ENCODE data around the gene ARNT2. TPM values are rescaled to one million over a fixed set of nuclear protein-coding genes. Genes with fewer than 3 reads are reported as not detected.

ARNT2 gene
- total RNA-seq, 1 donor from 2014 or later: 0.87 TPM

DNA sequence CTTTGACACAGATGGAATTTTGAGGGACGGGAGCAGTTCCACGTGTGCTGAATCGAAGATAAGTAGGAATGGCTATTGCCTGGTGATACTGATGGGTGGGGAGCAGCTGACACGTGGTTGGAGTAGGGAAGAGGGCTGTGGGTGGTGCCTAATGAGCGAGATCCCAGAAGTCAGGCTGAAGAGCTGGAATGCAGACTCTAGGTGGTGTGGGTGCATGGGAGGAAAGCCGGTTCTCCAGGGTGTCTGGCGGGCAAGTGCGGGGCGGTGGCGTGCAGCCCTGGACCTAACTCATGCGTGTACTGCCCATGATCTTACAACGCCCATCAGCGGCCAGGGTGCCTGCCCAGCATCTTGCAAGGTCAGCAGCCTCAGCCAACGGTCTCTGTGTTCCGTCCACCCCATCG is 63.1 kb downstream of the ARNT2 start:
- Mint-ChIP-seq H3K4me1 (ENCODE audit: unreplicated experiment) (peaks cover 6% of the 10 kb centered on the region), H3K9me3 (ENCODE audit: unreplicated experiment) (no peaks in the 10 kb centered on the region)
- TF ChIP-seq, protein P1, sequence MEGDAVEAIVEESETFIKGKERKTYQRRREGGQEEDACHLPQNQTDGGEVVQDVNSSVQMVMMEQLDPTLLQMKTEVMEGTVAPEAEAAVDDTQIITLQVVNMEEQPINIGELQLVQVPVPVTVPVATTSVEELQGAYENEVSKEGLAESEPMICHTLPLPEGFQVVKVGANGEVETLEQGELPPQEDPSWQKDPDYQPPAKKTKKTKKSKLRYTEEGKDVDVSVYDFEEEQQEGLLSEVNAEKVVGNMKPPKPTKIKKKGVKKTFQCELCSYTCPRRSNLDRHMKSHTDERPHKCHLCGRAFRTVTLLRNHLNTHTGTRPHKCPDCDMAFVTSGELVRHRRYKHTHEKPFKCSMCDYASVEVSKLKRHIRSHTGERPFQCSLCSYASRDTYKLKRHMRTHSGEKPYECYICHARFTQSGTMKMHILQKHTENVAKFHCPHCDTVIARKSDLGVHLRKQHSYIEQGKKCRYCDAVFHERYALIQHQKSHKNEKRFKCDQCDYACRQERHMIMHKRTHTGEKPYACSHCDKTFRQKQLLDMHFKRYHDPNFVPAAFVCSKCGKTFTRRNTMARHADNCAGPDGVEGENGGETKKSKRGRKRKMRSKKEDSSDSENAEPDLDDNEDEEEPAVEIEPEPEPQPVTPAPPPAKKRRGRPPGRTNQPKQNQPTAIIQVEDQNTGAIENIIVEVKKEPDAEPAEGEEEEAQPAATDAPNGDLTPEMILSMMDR (IDR thresholded peaks at IDR 0.05; ENCODE audit: unreplicated experiment): no peak

DNA sequence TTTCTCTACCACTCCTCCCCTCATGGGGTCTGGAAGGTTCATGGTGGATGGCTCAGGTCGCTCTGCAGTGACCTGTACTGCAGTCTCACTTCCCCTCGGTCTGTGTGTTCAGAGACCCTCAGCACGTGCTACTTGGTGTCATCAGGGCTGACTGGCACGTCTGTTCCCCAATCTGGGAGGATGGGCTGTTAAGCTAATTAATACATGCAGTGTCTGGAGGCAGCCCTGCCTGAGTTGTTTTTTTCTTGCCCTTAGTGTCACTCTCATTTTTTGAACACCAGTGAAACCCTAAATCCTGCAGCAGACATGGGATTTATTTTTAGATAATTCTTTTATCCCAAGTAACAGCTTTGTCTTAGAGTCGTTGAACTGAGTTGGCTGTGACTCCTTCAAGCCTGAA is 64.6 kb downstream of the ARNT2 start:
- TF ChIP-seq, protein P1 (IDR thresholded peaks at IDR 0.05; ENCODE audit: unreplicated experiment): no peak
- H3K4me1 Mint-ChIP-seq (ENCODE audit: unreplicated experiment): peaks cover 12% of the 10 kb centered on the region
- H3K27ac Mint-ChIP-seq (ENCODE audit: unreplicated experiment): no peak overlapping the region
- H3K36me3 Mint-ChIP-seq (ENCODE audit: low read depth, unreplicated experiment): no peaks in the 10 kb centered on the region
- DNase-seq (ENCODE audit: low spot score): no peak
- H3K9me3 Mint-ChIP-seq (ENCODE audit: unreplicated experiment): no peaks in the 10 kb centered on the region
- no peak overlapping the region for H3K4me3 Mint-ChIP-seq (ENCODE audit: unreplicated experiment)
- H3K27me3 Mint-ChIP-seq (ENCODE audit: unreplicated experiment): peaks cover 3% of the 10 kb centered on the region

More for the DNA sequence above, 63.1 kb downstream of the ARNT2 start:
- Mint-ChIP-seq H3K27me3 (ENCODE audit: unreplicated experiment) (peaks cover 3% of the 10 kb centered on the region), H3K27ac (ENCODE audit: unreplicated experiment) (no peak overlapping the region), H3K4me3 (ENCODE audit: unreplicated experiment) (no peak overlapping the region), H3K36me3 (ENCODE audit: low read depth, unreplicated experiment) (no peaks in the 10 kb centered on the region)
- no peak for DNase-seq (ENCODE audit: low spot score)

DNA sequence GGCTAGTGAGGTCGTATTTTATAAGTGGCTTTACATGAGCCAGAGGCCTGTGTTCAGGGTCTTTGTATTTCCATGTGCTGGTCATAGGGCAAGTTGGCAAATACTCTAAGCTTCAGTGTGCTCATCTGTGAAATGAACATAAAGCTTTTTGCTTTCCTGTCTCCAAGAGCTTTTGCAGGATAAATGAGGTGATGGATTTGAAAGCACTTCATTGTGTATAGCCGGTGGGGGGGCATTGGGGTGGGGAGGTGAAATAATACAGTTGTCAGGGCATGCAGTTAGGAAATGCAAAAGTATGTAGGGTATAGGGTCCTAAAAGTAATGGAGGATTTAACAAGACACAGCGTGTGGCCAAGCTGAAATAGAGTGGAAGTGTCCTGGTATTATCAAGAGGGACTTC is 67.7 kb downstream of the ARNT2 start:
- DNase-seq (ENCODE audit: low spot score): no peak
- Mint-ChIP-seq H3K27me3 (ENCODE audit: unreplicated experiment) (peaks cover 3% of the 10 kb centered on the region), H3K4me1 (ENCODE audit: unreplicated experiment) (peaks cover 12% of the 10 kb centered on the region), H3K4me3 (ENCODE audit: unreplicated experiment) (no peak overlapping the region), H3K9me3 (ENCODE audit: unreplicated experiment) (no peaks in the 10 kb centered on the region), H3K36me3 (ENCODE audit: low read depth, unreplicated experiment) (no peaks in the 10 kb centered on the region), H3K27ac (ENCODE audit: unreplicated experiment) (no peak overlapping the region)
- TF ChIP-seq, protein P1 (IDR thresholded peaks at IDR 0.05; ENCODE audit: unreplicated experiment): no peak

DNA sequence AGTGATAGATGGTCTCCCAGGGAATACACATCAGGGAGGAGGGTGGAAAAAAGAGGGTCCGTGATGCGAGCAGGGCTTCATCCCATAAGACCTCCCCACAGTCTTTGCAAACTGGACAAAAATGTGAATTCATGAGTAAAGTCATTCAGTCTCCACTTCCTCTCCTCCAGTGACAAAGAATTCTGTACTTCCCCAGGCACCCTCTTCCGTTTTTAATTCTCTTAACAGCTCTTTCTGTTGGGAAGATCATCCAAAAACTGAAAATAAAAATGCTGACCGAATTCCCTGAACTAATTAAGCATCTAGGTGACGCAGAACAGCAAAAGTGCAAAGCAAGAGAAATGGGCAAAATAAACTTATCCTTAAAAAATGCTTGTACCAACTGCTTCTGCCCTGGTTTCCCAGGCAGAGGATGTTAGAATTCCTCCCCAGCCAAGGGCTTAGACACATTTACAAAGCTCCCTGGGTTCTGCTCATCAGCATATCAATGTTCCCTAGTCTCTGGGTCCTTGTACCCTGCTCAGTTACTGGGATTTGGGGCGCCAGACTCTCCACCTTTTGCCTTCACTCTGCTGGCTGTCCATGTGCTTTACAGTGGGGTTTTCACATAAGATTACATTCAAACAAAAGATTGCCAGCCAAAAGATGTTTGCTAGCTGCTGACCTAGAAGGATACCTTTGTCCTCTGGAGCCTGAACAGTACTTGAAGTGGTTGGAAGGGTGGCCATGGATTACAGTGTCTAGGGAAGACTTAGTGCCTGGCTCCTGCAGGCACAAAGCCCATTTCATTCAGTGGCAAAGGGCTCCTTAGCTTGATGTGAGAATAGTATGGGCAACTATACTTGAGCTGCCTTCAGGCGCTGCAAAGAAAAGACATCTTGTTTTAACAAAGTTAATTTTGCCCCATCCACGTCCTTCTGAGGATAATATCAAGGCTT is 69.4 kb downstream of the ARNT2 start:
- H3K9me3 Mint-ChIP-seq (ENCODE audit: unreplicated experiment): no peaks in the 10 kb centered on the region

More for the DNA sequence above, 69.4 kb downstream of the ARNT2 start:
- TF ChIP-seq, protein P1 (IDR thresholded peaks at IDR 0.05; ENCODE audit: unreplicated experiment): no peak
- Mint-ChIP-seq H3K36me3 (ENCODE audit: low read depth, unreplicated experiment) (no peaks in the 10 kb centered on the region), H3K4me1 (ENCODE audit: unreplicated experiment) (peaks cover 7% of the 10 kb centered on the region), H3K4me3 (ENCODE audit: unreplicated experiment) (no peak overlapping the region), H3K27me3 (ENCODE audit: unreplicated experiment) (peaks cover 3% of the 10 kb centered on the region), H3K27ac (ENCODE audit: unreplicated experiment) (no peak overlapping the region)
- no peak for DNase-seq (ENCODE audit: low spot score)

Measured in endothelial cell (in vitro differentiated cells).